Sigmoid colon (tissue), 4 donors: Measurements from ENCODE around the gene CC2D2A.

Source experiments
- POLR2AphosphoS5 ChIP-seq, 4 donors: sonication (generic); formaldehyde crosslinking; IDR thresholded peaks; one replicate each; pipeline ENCODE4 v1.6.1; 2017; ENCODE audit warnings: antibody characterized with exemption in 4 of 4
- TF ChIP-seq, protein P1 (sequence below), 4 experiments: fragments of 450-650 bp in 3 of 4; fragments of 200-600 bp in 1 of 4; IDR thresholded peaks; one replicate each; pipeline ENCODE4 v1.5.1; 2016 to 2019; ENCODE audit warnings: antibody characterized with exemption in 4 of 4, mild to moderate bottlenecking in 3 of 4, moderate library complexity in 2 of 4

DNA sequence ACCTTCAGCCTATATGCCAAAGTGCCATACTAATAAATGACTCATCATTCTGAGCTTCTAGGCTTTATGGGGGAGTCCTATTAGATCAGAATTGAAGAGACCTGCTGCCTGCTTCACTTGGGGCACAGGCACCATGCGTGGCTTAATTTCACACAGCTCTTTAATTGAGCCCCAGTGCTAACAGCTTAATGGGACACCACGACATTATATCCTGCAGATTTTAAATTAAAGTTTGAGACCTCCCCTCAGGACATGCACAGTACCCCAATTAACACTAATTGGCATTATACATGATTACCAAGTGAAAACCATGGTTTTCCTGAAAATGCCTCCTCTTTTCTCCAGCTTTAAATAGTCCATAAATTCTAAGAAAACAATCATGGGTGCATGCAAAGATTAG, 35.0 kb upstream of the CC2D2A start:
- TF ChIP-seq, protein P1, sequence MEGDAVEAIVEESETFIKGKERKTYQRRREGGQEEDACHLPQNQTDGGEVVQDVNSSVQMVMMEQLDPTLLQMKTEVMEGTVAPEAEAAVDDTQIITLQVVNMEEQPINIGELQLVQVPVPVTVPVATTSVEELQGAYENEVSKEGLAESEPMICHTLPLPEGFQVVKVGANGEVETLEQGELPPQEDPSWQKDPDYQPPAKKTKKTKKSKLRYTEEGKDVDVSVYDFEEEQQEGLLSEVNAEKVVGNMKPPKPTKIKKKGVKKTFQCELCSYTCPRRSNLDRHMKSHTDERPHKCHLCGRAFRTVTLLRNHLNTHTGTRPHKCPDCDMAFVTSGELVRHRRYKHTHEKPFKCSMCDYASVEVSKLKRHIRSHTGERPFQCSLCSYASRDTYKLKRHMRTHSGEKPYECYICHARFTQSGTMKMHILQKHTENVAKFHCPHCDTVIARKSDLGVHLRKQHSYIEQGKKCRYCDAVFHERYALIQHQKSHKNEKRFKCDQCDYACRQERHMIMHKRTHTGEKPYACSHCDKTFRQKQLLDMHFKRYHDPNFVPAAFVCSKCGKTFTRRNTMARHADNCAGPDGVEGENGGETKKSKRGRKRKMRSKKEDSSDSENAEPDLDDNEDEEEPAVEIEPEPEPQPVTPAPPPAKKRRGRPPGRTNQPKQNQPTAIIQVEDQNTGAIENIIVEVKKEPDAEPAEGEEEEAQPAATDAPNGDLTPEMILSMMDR (IDR thresholded peaks at IDR 0.05): no peak
- TF ChIP-seq POLR2AphosphoS5 (IDR thresholded peaks at IDR 0.05): no peak
